ENCODE results near the gene RGL4.
"Not testable (repeated sequence)": the region's sequence is repeated elsewhere in the genome, so short reads cannot be mapped to it uniquely, and the experiment has no call there.

RGL4 gene, protein sequence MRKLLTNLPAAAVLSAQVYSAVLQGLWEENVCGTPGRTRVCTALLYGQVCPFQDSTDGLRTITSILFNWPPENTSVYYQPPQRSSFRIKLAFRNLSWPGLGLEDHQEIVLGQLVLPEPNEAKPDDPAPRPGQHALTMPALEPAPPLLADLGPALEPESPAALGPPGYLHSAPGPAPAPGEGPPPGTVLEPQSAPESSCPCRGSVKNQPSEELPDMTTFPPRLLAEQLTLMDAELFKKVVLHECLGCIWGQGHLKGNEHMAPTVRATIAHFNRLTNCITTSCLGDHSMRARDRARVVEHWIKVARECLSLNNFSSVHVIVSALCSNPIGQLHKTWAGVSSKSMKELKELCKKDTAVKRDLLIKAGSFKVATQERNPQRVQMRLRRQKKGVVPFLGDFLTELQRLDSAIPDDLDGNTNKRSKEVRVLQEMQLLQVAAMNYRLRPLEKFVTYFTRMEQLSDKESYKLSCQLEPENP

DNA sequence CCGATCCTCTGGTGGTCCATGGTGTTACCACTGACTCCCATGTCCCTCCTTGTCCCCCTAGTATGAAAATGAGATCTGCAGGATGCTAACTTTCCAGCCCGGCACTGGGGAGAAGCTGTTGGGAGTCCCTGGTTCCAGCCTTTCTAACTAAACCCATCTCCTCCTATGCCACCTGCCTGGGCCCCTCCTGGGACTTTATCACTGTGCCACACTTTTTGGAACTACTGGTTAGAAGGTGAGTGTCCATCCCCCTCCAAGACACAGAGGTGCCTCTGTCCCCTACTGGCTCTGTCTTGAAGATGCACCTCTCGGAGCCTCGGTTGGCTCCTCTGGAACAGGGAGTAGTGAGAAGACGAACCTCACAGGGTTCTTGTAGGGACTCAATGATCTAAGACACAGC, at the start of gene RGL4:
RGL4 (plus strand) TSS at position 301 of the 400 bp plus-strand sequence. CDS start 1,018 bp downstream, outside the sequence.
- DNase-seq (ENCODE audit: low spot score), result no peak

DNA sequence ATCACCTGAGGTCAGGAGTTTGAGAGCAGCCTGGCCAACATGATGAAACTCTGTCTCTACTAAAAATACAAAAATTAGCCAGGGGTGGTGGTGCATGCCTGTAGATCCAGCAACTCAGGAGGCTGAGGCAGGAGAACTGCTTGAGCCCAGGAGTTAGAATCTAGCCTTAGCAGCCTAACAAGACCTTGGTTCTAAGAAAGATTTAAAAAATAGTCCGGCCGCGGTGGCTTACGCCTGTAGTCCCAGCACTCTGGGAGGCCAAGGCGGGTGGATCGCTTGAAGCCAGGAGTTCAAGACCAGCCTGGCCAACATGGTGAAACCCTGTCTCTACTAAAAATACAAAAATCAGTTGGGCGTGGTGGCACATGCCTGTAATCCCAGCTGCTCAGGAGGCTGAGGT, 44.3 kb upstream of the RGL4 start:
- DNase-seq (ENCODE audit: low spot score), result not testable (repeated sequence)

DNA sequence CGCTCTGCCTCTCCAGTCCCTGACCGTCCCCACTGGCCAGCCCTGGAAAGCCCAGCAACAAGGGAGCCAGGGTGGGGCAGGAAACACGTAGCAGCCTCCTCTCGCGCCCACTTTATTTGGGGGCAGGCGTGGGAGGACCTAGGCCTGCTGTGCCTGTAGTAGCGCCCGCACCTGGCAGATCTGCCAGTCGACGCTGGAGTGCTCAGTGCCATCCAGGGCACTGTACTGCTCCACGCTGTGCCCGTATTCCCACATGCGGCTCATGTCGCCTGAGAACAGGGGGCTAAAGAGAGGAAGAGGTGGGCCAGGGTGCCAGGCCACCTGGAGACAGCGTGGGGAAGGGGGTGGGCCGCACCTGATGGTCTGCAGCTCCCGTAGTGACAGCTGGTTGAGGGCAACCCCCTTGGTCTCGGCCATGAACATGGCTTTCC, 41.7 kb upstream of the RGL4 start:
- no peak for DNase-seq (ENCODE audit: low spot score)

DNA sequence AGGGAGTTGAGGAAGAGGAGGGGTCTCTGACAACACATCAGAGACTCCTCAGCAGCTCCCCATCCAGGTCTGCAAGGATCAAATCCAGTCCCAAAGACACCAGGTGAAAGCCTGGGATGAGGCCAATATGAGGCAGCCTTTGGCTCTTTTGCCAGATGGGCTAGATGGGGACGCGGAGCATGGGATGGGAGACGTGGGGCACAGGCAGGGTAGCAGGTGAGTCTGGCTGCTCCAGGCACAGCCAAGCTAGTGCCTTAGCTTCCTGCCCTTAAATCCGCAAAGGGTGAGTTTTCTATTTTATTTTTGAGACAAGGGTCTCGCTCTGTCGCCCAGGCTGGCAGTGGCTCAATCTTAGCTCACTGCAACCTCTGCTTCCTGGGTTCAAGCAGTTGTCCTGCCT, 39.1 kb upstream of the RGL4 start:
- no peak for DNase-seq (ENCODE audit: low spot score)

DNA sequence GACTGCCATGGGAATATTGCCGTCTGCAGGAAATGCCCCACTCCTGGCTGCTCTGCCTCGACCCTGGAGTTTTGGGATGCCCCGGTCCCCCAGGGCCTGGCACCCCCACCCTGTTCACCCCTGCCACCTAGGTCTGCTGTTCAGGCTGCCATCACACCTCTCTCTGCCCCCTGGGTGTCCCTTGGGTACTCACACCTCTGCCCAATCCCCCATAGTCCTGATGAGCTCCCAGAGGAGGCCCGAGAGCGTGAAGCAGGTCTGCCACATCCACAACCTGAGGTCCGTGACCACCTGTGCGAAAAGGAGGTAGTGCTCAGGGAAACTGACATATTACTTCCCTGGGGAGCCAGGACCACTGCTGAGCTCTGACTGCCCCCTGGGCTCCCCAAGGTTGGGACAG, 38.5 kb upstream of the RGL4 start:
- no peak for DNase-seq (ENCODE audit: low spot score)

DNA sequence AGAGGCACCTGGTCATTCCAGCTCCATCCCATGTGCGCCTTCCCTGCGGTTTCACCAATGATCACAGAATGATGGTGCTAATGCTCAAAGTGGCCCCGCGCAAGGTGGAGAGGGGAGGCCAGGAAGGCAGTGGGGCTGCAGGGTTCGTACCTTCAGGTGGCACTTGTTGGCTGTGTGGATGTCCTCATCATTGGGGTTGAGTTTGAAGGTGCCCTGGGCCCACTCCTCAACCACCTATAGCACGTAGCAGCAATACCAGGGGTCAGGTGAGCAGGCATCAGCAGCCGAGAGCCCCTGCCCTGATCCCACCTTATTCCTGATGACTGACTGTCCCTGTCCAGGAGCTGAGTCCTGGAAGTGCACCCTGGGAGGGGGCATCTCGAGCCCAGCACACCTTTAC, 38.1 kb upstream of the RGL4 start:
- no peak for DNase-seq (ENCODE audit: low spot score)

DNA sequence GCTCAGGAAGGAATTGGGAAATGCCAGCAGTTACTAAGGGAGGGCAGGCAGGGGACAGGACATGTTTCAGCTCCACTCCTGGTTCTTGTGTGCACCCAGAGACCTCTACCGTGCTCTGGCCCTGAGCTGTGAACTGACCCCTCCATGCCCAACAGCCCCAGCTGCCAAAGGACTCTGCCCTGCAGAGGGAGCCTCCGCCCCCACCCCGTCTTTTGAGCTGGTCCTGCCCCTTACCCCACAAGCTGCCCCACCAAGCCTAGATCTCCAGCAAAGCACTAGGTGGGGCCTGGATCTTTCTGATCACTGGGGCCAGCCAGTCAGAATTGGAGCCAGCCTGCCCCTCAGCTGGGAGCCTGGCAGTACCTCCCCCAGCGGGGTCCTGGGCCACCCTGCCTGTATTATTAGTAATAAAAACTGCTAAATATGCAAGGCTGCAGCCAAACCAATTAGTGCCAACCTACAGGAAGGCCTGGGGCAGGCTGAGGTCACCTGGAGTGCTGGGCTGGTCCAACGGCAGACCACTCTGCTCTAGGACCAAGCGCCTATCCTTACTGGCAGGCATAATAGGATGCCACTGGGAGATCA, 34.8 kb upstream of the RGL4 start:
- DNase-seq (ENCODE audit: low spot score), result no peak

DNA sequence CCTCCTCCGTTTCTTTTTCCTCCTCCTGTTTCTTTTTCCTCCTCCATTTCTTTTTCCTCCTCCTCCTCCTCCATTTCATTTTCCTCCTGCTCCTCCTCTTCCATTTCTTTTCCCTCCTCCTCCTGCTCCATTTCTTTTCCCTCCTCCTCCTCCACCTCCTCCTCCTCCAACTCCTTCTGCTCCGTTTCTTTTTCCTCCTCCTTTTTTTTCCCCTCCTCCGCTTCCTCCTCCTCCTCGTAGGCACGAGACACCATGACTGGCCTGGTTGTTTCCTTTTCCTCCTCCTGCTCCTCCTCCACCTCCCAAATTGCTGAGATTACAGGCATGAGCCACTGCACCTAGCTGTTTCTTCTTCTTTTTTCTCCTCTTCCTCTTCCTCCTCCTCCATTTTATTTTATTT, 33.1 kb upstream of the RGL4 start:
- no peak for DNase-seq (ENCODE audit: low spot score)

DNA sequence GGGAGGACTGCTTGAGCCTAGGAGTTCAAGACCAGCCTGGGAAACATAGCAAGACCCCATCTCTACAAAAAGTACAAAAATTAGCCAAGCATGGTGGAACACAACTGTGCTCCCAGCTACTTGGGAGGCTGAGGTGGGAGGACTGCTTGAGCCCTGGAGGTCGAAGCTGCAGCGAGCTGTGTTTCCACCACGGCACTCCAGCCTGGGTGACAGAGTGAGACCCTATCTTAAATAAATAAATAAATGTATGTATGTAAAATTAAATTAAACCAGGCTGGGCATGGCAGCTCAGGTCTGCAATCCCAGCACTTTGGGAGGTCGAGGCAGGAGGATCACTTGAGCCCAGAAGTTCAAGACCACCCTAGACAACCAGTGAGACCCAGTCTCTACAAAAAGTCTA, 30.4 kb upstream of the RGL4 start:
- DNase-seq (ENCODE audit: low spot score), result not testable (repeated sequence)

DNA sequence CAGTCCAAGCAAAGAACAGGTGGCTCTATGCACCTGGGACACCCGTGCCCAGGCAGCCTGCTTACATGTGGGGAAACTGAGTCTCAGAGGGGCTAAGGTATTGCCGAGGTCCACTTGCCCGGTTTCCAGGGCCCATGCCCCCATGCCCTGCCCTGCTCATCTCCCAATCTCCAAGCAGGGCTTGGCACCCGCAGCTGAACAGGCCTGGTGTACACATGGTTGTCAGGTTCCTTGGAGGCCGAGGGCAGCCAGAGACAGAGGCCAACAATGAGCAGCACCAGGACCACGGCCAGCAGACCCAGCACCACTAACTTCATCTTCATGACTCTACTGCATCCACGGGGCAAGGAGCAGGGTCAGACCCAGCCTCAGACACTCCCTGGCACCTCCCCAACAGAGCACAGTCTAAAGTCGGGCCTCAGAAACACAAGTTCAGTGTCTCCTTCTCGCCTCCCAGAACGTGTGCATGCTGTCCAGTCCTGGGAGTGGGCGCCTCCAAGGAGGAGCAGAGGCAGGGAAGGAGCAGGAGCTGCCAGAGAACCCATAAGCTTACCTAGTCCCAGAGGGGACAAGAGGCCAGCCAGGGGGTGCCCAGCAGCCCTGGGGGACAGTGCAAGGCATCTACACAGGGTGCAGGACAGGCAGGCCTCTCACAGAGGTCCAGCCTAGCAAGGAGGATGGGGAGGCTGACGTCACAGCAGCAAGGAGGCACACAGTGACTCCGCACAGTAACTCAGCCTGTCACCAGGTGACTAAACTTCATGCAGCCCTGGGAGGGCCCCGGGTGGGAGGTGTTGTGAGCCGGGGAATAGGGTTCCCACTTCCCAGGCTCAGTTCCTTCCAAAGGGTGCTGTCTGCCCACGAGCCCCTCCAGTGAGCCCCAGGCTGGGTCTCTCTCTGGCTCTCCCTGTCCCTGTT, 20.2 kb upstream of the RGL4 start:
- no peak for DNase-seq (ENCODE audit: low spot score)

DNA sequence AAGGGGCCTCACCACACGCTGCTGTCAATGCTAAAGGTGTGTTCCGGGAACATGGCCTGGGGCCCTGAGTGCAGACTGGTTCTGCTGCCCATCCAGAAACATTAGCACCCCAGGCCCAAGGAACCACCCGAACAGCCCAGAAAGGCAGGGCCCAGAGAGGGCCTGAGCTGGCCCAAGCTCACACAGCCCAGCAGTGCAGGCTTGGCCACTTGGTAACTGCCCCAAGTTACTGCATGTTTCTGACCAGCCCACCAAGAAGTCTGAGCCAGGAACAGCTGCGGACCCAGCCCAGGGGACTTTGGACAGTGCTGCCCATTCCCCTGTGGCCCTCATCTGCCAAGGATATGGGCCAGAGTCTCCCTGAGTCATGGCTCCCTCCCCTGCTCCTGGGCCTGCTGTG, 19.4 kb upstream of the RGL4 start:
- not testable (repeated sequence) for DNase-seq (ENCODE audit: low spot score)

DNA sequence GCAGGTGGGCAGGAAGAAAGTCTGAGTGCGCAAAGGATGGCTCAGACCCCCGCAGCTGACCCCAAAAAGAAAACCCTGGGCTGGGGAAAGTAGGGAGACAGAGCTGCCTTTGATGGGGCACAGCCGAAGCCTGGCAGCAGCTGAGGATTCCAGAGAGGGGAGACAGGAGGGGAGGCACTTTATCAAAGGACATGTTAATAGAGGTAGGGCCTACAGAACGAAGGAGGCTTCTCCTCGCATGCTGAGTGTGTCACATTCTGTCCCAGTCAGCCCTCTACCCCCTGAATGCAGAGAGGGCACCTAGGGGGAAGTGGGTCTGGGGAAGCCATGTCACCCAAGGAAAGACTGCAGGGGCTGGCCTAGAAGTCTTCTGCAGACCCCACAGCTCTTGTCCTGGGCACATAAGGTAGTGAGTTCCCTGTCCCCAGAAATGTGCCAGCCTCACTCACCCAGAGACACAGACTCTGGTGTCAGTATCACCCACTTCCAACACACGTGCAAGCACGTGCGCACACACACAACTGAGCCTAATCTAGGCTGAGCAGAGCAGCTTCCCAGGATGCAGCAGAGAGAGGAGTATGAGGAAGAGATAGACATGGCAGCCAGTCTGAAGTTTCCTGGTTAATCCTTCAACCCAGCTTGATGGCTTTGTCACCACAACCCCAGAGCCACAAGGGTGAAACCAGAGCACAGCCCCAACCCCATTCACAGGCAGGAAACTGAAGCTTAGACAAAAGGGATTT, 18.3 kb upstream of the RGL4 start:
- not testable (repeated sequence) for DNase-seq (ENCODE audit: low spot score)

DNA sequence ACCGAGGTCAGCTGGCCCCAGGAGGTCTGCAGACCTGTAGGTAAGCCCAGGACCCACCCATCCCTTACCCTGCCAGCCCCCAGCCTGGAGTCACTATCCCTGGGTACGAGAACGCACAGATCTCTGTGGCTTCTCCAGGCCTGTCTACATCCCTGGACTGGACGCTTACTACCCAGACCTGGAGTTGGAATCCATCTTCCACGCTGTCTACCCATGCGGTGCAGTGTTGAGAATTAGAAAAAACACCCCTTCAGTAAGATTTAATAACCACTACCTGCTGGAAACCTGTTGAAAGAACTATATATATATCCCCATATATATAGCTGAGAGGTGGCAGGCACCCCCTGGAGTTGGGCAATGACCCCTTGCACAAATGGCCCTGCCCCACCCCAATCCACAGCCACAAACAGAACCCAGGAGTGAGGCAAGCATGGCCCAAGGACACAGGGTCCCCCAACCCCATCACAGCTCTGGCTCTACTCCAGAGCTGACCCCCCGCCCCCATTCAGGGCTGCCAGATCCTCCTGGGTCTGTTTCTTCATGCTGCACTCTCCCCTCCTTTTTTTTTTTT, 17.7 kb upstream of the RGL4 start:
- DNase-seq (ENCODE audit: low spot score), result no peak

DNA sequence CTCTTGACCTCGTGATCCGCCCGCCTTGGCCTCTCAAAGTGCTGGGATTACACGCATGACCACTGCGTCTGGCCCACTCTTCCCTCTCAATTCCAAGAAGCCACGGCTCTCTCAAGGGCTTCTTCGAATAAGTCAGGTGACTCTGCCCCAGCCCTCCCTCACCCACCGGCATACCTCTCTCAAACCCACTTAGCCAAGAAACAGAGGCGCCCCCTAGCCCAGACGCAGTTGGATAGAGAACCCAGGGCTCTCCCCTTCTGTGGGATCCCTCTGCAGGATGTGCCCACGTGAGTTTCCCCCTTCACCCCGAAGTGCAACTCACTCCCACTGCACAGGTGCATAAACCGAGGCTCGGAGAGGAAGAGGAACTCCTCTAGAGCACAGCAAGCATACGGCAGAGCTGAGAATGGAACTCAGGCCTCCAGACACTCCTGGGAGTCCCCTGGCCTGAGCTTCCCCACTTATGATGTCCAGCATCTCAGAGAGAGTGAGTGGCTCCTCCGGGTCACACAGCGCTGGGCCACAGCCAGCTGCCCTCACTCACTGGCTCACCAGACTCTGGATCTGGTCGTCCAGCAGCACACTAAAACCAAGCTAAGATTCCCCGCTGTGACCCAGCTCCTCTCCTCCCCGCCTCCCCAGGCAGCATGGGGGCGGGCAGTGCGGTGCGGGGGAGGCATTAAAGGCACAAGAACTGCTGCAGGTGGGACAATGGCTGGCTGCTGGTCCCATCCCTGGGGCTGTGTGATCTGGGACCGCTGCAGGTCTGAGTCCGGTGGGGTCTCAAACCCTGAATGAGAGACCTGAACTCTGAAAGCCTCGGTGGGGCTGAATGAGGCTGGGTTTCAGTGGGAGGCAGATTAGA, 16.8 kb upstream of the RGL4 start:
- DNase-seq (ENCODE audit: low spot score), result no peak

DNA sequence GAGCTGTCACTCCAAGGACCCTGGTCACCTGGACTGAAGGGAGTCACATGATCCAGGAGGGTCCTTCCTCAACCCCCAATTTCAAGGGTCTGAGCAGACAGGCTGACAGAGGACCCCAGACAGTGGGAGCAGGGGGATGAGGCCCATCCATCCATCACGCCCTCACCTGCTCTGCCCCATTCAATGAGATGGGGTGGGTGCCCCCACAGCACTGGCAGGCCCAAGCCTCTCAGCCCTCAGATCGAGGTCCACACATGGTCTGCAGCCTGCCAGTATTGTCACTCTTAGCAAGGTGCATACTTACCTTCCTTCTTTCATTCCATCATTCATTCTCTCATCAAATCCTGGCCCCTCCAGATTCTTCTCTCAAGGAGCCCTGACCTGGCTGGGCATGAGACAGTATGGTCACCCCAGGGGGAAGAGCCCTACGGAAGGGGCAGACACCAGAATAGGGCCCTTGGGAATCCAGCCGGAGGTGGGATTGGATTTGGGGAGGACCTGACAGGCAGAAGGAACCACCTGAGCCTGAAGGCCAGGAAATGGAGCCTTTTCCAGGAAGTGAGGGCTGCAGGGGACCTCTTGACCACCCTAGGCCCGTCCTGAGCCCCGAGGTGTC, 15.8 kb upstream of the RGL4 start:
- DNase-seq (ENCODE audit: low spot score), result not testable (repeated sequence)

DNA sequence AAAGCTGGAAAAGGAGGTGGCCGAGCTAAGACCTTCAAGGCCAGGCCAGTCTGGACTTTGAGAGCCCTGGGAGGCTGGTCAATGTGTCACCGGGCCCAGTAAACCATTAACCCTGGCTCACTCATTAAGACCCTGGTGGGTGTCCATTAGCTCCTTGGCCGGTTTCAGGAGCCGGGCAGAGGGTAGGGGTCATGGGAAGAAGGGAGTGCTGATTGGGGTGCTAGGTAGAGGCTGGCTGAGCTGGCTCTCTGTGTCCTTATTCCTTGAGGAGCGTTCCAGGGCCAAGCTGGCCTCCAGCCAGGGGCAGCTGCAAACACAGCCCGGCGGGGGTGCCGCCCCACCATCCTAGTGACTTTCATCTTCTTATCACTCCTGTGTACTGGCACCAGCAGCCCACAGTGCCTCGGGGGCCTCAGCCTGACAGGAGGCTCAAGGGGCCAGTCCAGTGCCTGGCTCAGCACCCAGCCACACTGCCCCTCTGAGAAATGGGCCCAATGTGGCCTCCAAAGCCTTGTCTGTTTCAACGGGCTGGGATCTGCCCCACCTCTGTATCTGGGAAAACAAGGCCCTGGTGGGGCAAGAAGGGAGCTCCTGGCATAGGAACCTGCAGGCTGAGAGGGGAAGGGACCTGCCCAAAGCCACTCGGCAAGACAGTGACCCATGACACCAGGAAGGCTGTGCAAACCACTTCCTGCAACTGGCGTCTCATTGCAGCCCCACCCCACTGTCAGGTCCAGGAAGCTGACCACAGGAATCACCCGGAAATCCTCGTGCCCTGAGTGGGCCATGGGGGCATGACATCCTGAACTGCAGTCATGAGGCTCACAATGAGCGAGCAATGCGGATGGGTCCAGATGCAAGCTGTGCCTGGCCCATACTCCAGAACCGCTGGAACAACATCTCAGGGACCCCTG, 15.1 kb upstream of the RGL4 start:
- peak; percentile 36 for DNase-seq (ENCODE audit: low spot score)

DNA sequence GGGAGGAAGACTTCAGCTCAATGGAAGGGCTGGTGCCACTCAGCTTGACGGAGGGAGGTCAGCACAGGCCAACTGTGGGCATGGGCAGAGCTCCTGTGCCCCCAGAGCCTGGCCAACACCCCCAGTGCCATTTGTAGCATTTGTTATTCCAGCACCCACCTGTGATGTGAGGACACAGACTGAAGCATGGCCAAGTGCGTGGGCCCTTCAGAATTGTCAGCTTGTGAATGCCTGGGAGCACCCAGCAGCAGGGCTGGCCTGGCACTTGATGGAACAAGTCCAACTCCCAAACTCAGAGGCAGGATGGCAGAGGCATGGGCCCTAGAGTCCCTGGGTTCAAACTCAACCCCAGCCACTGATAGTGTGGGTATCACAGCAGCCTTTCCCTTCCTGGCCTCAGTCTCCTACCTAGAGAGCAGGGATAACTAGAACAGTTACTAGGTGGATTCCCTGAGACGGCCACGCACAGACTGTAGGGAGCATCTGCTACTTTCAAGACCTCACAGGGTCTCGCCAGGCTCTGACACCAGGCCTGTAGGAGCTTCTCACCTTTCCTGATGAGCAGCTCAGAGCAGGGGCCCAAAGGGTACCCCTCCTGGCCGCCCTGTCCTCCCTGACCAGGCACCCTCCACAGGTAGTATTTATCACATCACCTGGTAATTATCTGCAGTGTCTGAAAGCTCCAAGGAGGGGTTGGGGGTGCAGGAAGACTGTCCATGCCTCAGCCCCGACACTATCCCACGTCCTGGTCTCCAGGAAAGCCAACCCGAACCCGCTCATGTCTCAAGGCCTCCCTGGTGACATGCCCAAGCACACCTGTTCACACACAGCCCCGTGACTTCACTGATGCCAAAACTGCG, 13.7 kb upstream of the RGL4 start:
- not testable (repeated sequence) for DNase-seq (ENCODE audit: low spot score)

DNA sequence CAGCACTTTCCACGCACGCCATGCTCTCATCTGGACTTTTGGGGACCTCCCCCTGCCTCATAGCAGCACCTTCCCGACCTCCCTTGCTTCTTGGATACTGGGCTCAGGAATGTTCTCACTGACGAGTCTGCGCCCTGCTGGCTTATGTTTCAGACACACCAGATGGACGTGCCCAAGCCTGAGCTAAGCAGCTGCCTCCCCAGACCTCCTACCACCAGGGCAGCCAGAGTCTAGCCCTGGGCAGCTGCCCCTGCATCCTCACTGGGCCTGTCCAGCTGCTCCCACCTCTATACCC, 13.2 kb upstream of the RGL4 start:
- DNase-seq (ENCODE audit: low spot score), result no peak
